Dermis blood vessel endothelial cell (primary cell): ENCODE measurements around the gene EVA1C. TPM values are rescaled to one million over a fixed set of nuclear protein-coding genes. Genes with fewer than 3 reads are reported as not detected.
"Not testable (repeated sequence)": the region's sequence is repeated elsewhere in the genome, so short reads cannot be mapped to it uniquely, and the experiment has no call there.

ENCODE experiments used
- DNase-seq: peaks from one replicate; pipeline ENCODE4 v3.0.0; 2010
- total RNA-seq: library from RNA; depleted of rRNA; stranded (reverse); fragments of >200 nt; gene quantifications from 2 replicates; pipeline ENCODE4 v1.2.3, GENCODE V29; 2014

EVA1C gene
- total RNA-seq: 17.9 and 39.7 TPM in 2 replicates

GRCh38 chr21:32412162-32413014, at the start of gene EVA1C:
TSS of gene EVA1C (plus strand) at chr21:32412706. CDS start at chr21:32412854, 148 bp downstream.
- peak; percentile 74 for DNase-seq

- peak; percentile 10 for DNase-seq
These were observed 48.1 kb upstream of the EVA1C start for GRCh38 chr21:32364387-32364786.

GRCh38 chr21:32364796-32365195, 47.7 kb upstream of the EVA1C start:
- no peak for DNase-seq

DNA sequence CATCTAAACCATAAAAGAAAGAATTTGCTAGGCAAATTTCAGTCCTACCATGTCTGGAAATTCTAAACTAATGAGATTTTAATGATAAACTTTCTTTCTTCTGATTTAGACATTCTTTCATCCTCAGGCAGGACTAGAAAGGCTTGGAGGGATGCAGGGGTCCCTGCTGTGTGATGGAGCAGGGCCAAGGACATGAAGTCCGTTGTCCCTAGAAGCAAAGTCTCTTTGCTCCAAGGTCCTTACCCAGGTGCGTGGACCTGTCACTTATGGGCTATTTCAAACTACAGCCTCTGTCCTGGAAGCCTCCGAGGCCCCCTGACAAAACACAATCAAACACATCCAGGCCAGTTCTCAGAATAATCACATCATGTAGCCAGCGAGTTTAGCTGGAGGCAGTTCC, 46.3 kb upstream of the EVA1C start:
- no peak for DNase-seq

DNA sequence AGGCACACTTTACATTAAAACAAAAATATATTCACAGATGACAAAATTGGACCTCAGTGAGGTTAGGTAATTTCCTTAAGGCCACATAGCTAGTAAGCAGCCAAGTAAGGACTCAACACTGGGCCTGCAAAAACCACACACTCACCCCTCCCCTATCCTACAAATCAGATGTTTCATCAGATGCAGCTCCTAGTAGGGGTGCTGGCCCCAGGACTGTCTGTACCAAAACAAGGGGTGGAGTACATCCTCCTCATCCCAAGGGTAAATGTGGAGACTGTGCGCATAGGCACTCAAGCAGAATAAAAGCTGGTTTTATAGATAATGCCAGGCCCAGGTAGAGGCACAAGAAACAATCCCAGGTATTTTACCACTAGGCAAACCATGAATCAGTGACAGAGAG, 45.3 kb upstream of the EVA1C start:
- DNase-seq: no peak

GRCh38 chr21:32368386-32368785, 44.1 kb upstream of the EVA1C start:
- peak; percentile 88 for DNase-seq

DNA sequence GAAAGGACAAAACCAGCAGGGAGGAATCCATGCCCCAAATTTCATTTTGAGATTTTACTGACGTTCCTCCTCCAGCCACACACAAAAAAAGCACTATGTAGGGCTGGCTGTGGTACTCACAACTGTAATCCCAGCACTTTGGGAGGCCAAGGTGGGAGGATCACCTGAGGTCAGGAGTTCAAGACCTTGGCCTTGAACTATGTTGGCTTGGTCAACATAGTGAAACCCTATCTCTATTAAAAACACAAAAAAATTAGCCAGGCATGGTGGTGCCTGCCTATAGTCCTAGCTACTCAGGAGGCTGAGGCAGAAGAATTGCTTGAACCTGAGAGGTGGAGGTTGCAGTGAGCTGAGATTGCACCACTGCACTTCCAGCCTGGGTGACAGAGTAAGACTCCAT, 43.5 kb upstream of the EVA1C start:
- DNase-seq: not testable (repeated sequence)

- peak; percentile 85 for DNase-seq
These were observed 41.3 kb upstream of the EVA1C start for GRCh38 chr21:32370998-32371766.

DNA sequence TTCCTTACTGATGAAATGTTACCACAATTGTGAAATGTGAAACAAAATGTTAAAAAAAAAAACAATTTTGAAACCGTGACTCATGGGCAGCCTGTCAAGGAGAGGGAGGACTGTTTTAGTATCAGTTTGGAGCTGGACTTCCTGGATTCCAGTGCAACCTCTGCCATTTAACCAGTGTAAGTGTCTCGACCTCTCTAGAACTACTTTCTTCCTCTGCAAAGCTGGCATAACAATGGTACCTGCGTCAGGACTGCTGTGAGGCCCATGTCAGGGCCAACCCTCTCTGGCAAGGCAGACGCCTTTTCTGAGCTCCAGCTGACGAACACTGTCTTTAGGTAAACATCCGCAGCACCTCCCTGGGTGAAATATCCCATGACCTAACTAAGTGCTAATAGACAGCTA, 40.6 kb upstream of the EVA1C start:
- peak; percentile 96 for DNase-seq

- peak; percentile 49 for DNase-seq
These were observed 39.8 kb upstream of the EVA1C start for GRCh38 chr21:32372755-32373154.

GRCh38 chr21:32377506-32377905, 35.0 kb upstream of the EVA1C start:
- DNase-seq: no peak

- no peak for DNase-seq
These were observed 34.5 kb upstream of the EVA1C start for GRCh38 chr21:32377991-32378390.

GRCh38 chr21:32378956-32379355, 33.5 kb upstream of the EVA1C start:
- no peak for DNase-seq

- DNase-seq: no peak
These were observed 31.6 kb upstream of the EVA1C start for GRCh38 chr21:32380940-32381339.

DNA sequence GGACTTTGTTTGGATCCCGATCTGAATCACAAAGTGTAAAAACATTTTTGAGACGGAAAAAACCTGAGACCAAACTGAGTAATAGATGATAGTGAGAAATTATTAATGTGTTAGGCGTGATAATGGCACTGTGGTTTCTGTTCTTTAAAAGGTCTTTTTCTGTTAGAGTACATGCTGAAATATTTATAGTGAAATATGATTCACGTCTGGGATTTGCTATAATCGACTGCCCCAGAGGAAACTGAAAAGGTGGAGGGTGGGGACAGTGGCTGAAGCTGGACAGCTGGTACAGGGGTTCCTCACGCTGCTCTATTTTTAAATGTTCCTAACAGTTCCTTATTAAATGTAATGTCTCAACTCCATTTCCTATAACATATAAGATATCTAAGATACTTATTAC, 30.9 kb upstream of the EVA1C start:
- no peak for DNase-seq

DNA sequence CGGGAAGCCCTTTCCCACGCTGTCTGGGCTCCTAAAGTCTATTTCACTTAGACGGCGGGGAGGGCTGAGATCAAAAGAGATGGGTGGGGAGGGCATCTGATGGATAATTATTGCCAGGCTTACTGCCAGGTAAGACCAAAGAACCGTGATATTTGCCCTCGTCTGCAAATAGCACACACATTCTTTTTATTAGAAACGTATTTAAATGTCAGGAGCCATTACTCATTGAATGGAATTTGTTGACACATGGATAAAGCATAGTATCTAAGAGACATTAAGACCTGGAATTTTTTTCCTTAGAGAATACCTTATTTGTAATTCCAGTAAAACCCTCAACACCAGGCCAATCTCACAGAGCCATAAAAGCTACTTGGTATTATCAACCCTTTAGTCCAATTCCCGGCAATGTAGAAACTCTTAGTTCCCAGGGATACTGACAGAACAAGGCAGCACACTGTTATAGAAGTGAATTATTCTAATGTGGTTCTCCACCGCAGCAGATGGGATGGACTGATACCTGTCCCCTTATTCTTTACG, 30.3 kb upstream of the EVA1C start:
- no peak for DNase-seq

DNA sequence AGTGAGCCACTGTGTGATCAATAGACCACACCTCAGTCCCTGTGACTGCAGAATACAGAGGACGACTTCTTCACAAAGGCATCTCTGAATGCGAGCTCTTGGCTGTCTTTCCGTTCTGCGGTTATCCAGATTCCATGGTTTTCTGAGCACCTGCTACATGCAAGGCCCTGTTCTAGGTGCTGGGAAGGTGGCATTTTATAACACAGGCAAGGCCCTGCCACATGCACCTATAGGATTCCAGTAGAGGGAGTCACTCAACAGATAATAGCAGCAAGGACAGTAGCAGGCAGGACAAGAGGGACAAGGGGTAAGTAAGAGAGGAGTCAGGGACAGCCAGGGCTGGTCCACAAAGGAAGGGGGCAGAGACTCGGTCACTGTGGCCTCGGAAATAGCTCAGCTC, 28.7 kb upstream of the EVA1C start:
- DNase-seq: no peak

DNA sequence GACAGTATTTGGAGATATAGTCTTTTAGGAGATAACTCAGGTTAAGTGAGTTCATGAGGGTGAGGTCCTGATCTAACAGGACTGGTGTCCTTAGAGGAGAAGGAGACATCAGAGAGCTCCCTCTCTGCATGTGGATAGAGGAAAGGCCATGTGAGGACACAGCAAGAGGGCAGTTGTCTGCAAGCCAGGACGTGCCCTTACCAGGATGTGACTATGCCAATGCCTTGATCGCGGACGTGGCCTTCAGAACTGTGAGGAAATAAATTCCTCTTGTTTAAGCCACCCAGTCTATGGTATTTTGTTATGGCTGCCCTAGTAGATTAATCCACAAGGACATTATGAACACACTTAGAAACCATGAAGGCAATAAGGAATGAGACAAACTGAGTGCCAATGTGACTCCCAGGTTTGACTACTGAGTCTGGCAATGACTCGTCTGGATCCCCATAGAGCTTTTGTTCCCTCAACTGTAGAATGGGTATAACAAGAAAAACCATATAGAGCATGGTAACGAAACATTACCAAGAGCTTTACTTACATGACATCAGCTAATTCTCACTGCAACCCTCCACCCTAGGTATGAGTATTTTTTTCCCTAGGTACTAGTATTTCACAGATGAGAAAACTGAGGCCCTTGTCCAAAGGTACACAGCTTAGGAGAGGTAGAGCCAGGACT, 26.2 kb upstream of the EVA1C start:
- peak; percentile 64 for DNase-seq

- DNase-seq: no peak
These were observed 25.4 kb upstream of the EVA1C start for GRCh38 chr21:32387151-32387550.

DNA sequence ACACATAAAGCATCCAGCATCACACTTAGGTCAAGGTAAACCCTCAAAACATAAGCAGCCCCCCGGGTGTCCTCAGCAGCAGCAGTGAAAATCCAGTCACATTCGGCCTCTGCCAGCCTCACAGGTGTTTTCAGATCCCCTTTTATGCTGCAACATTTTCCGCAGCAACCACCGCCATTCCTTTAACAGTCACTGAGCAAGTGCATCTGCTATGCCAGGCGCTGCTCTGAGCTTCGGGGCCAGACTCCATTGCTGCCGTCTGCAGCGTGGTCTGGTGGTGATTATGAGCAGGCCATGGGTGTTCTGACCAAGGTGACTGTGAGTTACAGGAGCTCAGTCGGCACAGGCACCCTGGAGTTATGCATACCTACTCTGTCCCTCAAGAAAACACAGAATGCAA, 24.2 kb upstream of the EVA1C start:
- DNase-seq: no peak

DNA sequence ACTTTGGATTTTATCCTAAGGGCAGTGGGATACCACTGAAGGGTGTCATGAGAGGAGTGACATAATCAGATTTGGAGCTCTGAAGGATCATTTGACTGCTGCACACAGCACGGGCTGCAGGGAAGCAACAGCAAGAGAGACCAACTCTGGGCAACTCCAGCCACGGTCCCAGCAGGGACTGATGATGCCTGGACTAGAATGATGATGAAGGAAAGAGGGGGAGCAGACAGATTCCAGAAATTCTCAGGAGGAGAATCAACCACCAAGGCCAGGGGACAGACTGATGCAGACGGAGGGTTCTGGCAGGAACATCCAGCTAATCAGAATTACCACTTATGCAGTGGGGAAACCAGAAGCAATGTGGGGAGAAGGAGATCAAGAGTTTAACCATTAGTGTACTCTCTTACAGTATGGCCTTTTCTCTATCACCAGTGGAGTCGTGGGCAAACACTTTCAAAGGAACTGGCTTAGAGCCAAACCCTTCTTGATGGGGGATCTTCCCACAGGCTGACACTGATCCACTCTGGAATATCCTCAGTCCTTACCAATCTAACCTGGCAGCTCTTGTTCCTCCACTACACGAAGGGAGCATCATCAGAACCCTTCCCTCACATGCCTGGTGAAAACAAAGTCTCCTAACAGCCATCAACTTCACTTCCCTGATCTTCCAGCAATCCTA, 23.0 kb upstream of the EVA1C start:
- DNase-seq: no peak

DNA sequence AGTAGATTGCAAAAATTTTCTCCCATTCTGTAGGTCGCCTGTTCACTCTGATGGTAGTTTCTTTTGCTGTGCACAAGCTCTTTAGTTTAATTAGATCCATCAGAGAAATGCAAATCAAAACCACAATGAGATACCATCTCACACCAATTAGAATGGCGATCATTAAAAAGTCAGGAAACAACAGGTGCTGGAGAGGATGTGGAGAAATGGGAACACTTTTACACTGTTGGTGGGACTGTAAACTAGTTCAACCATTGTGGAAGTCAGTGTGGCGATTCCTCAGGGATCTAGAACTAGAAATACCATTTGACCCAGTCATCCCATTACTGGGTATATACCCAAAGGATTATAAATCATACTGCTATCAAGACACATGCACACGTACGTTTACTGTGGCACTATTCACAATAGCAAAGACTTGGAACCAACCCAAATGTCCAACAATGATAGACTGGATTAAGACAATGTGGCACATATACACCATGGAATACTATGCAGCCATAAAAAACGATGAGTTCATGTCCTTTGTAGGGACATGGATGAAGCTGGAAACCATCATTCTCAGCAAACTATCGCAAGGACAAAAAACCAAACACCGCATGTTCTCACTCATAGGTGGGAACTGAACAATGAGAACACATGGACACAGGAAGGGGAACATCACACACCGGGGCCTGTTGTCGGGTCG, 21.8 kb upstream of the EVA1C start:
- not testable (repeated sequence) for DNase-seq
